Kidney glomerular epithelial cell (primary cell): ENCODE data around the gene LY6G5B.

ENCODE experiments used
- DNase-seq: peaks from one replicate; lab custom pipeline; 2025; lab: John Stamatoyannopoulos, UW

Gene LY6G5B

DNA sequence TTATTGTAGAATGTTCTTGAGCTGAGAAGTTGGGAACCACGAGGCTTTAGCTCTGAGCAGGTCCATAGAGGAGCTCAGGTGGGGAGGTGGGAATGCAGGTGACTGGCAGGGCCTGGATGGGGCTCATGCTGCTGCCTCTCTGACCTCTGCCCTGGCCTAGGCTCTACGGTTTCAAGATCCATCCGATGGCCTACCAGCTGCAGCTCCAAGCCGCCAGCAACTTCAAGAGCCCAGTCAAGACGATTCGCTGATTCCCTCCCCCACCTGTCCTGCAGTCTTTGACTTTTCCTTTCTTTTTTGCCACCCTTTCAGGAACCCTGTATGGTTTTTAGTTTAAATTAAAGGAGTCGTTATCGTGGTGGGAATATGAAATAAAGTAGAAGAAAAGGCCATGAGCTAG, at the start of gene LY6G5B:
Gene LY6G5B (plus strand): TSS at position 301 of the 400 bp plus-strand sequence. CDS start 975 bp downstream, outside the sequence.
- DNase-seq = no peak

DNA sequence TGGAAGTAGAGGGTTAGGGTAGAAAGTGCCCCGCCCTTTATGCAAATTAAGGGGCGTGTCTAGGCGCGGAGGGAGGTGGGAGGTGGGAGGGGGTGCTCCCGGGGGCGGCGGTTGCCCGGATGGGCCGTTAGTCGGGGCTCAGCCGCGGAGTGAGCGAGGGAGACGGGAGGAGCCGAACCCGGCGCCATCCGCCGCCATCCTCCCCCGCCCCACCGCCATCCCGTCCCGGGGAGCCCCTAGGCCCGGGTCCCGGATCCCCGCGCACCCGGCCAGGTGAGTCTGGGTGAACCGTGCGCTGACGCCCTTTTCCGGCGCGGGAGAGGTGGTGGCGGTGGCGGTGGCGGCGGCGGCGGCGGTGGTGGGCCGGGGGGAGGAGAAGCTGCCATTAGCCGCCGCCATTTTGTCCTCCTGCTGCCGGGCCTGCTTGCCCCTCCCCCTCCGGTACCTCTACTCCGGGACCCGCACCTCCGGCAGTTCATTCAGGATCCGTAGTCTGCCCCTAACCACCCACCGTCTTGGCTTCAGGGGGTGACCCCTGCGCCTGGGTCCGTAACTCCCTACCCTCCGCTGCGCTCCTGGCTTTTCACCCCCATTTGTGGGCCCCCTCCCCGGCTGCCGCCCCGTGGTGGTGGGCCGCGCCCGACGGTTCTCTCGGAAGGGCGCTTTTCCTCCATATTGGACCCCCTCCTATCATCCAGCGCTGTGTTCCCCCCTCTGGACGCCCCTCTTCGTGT, 49.0 kb upstream of the LY6G5B start, which contains the start of gene PRRC2A:
Gene PRRC2A (plus strand): TSS at position 130 of the 734 bp plus-strand sequence. CDS start 2,075 bp downstream, outside the sequence.
- DNase-seq = no peak

DNA sequence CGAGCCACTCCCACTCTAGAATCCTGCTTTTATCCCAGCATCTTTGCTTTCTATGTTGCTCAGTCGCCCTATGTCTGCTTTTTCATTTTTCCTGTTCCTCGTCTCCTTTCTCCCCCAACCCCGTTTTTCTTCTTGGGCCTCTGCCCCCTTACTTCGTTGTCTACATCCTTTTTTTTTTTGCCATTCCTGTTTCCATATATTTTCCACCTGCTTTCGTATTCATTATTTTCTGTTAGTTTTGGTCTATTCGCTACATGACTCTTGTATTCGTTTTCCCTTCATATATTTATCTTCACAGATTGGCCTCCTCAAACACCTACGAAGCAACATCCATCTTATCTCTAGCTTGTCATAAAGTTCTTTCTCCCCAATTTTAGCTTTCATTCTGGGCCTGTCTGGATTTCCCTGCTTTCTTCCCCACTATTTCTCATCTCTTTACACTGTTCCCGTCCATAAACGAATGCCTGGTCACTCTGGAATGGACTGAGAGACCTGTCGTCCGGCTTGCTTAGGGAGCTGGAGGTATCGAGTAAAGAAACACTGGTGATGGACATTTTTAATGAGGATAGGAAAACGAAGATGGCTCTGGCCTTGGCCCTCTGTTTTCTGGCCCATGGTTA, 48.3 kb upstream of the LY6G5B start:
- DNase-seq = no peak

GRCh38 chr6:31621991-31622390, 47.8 kb upstream of the LY6G5B start:
- no peak for DNase-seq

DNA sequence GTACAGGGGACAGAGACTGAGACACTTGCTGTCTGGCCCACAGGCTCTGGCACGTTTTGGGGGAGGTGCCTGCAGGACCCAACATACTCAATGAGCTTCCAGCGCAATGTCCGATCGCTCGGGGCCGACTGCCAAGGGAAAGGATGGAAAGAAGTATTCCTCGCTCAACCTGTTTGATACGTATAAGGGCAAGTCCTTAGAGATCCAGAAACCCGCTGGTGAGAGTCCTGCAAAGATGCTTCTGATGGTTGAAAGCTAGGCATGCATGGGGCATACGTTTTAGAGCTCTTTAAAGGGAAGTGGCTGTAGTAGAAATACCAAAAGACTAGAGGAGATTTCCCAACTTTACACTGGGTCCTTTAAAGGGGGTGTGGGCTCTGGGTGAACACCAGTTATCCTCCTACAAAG, 47.1 kb upstream of the LY6G5B start:
- no peak for DNase-seq

- no peak for DNase-seq
Measured at GRCh38 chr6:31624070-31624469, 45.7 kb upstream of the LY6G5B start.

DNA sequence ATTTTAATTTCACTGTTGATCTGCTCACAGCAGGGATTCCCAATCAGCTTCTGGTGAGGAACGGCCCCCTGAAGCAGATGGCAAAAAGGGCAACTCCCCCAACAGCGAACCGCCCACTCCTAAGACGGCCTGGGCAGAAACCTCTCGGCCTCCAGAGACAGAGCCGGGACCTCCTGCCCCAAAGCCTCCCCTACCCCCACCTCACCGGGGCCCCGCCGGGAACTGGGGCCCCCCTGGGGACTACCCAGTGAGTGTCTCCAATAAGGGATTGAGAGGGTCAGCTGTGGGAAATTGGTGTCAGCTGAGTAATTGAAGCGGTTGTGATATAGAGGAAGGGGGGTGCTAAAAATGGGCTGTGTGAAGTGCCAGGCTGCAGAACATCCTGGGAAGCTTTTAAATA, 42.8 kb upstream of the LY6G5B start:
- DNase-seq = no peak

- DNase-seq = no peak
Measured at GRCh38 chr6:31627690-31628287, 42.0 kb upstream of the LY6G5B start.

DNA sequence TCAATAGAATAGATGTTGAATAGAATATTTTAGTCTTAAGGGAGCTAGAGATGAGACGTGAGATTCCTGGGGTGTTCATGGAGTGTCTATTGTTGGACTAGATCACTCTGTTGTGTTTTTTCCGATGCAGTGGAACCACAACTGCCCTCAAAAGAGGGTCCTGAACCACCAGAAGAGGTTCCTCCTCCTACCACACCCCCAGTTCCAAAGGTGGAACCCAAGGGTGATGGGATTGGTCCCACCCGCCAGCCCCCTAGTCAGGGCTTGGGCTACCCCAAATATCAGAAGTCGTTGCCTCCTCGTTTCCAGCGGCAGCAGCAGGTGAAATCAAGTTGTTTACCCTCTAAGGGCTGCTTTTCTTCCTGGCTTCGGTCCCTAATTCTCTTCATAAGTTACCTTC, 40.8 kb upstream of the LY6G5B start:
- no peak for DNase-seq

DNA sequence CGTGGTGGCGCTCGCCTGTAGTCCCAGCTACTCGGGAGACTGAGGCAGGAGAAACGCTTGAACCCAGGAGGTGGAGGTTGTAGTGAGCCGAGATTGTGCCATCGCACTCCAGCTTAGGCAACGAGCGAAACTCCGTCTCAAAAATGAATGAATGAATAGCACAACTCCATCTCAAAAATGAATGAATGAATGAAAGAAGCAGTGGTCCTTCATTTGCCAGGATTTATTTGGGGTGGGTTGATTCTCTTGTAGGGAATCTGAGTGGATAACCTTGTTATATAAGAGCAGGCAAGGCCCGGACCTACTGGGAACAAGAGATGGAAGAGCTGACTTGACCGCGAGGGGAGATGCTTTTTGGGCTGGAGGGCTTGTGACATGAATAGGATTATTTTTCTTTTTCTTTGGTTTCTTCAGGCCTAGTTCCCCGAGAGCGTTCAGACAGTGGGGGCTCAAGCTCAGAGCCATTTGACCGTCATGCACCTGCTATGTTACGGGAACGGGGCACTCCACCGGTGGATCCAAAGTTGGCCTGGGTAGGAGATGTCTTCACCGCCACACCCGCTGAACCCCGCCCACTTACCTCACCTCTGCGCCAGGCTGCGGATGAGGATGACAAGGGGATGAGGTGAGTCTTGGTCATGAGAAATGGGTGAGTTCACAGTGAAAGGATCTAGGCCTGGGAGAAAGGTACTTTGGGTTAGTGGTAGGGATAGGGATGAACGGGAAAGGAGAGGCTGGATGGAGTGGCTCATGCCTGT, 39.4 kb upstream of the LY6G5B start:
- DNase-seq = no peak

DNA sequence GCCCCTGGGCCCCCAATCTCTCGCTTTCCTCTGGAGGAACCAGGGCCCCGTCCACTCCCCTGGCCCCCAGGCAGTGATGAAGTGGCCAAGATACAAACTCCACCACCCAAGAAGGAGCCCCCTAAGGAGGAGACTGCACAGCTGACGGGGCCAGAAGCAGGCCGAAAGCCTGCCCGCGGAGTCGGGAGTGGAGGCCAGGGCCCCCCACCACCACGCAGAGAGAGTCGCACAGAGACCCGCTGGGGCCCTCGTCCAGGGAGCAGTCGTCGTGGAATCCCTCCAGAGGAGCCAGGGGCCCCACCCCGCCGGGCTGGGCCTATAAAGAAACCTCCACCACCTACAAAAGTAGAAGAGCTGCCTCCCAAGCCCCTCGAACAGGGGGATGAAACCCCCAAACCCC, 38.6 kb upstream of the LY6G5B start:
- no peak for DNase-seq

DNA sequence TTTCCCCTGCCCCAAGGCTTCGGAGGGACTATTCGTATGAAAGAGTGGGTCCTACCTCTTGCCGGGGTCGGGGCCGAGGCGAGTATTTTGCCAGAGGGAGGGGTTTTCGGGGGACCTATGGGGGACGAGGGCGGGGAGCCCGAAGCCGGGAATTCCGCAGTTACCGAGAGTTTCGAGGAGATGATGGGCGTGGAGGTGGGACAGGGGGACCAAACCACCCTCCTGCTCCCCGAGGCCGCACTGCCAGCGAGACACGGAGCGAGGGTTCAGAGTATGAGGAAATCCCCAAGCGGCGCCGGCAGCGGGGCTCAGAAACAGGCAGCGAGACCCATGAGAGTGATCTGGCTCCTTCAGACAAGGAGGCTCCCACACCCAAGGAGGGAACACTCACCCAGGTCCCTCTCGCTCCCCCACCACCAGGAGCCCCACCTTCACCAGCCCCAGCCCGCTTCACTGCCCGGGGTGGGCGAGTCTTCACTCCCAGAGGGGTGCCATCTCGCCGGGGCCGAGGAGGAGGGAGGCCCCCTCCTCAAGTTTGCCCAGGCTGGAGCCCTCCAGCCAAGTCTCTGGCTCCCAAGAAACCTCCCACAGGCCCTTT, 38.0 kb upstream of the LY6G5B start:
- no peak for DNase-seq

DNA sequence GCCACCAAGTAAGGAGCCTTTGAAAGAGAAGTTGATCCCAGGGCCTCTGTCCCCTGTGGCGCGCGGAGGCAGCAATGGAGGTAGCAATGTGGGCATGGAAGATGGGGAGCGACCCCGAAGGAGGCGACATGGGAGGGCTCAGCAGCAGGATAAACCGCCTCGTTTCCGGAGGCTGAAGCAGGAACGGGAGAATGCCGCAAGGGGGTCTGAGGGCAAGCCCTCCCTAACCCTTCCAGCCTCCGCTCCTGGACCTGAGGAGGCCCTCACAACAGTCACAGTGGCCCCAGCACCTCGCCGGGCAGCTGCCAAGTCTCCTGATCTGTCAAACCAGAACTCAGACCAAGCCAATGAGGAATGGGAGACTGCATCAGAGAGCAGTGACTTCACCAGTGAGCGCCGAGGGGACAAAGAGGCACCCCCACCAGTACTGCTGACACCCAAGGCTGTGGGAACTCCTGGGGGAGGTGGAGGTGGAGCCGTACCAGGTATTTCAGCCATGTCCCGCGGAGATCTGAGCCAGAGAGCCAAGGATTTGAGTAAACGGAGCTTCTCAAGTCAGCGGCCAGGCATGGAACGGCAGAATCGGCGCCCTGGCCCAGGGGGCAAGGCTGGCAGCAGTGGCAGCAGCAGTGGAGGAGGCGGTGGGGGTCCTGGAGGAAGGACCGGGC, 37.4 kb upstream of the LY6G5B start:
- DNase-seq = no peak

GRCh38 chr6:31633447-31633846, 36.3 kb upstream of the LY6G5B start:
- DNase-seq = no peak

DNA sequence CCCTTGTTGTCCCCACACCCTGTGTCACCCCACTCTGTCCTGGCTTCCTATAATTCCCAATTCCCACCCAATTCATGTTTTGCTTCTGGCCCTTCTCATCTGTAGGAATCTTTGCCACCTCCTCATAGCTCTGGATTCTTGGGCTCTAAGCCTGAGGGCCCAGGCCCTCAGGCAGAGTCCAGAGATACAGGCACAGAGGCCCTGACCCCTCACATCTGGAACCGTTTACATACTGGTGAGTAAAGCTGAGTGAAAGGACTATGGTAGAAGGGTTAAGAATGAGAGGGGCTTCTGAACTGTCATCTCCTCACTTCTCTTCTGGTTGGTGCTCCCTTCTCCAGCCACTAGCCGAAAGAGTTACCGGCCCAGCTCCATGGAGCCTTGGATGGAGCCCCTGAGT, 35.6 kb upstream of the LY6G5B start:
- no peak for DNase-seq

GRCh38 chr6:31634969-31635575, 34.7 kb upstream of the LY6G5B start:
- DNase-seq = no peak

GRCh38 chr6:31636698-31637596, 32.8 kb upstream of the LY6G5B start:
- DNase-seq = no peak

GRCh38 chr6:31639043-31639442, 30.7 kb upstream of the LY6G5B start:
- DNase-seq = no peak

- no peak for DNase-seq
Measured at GRCh38 chr6:31639449-31639861, 30.3 kb upstream of the LY6G5B start.

GRCh38 chr6:31640612-31641011, 29.2 kb upstream of the LY6G5B start:
- DNase-seq = no peak
